ENCODE results near the gene HTRA2. TPM values are rescaled to one million over a fixed set of nuclear protein-coding genes. Genes with fewer than 3 reads are reported as not detected.

Gene HTRA2
- total and polyA plus RNA-seq, 4 donors = 13.3 to 81.8 (median 18.5) TPM

DNA sequence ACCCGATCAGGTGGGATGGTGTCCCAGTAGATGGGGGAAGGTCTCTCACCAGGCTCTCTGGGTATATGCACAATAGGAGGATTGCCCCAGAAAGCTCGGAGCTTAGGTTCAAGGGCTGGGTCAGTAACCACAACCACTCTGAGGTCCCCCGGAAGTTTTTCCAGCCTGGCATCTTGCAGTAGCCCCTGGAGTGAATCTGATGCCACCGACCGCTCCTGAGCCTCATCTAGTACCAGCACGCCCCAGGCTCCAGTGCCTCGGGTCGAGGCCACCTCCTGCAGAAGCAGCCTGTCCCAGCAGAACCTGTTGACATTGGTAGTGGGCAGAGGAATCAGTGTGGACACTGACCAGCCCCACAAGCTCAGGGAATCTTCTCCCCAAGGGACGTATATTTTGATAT lies 5.7 kb upstream of the HTRA2 start:
- peaks cover 9 to 20% (median 17%) of the 10 kb centered on the region in 4 donors for H3K36me3 ChIP-seq (ENCODE audit: control insufficient read depth in 4 of 4, insufficient read depth in 3 of 4, low read depth in 1 of 4, low read length in 3 of 4)
- no peak for TF ChIP-seq RXRA (IDR thresholded peaks at IDR 0.05)
- H3K27ac ChIP-seq (ENCODE audit: low read depth in 1 of 2, low read length in 2 of 2) = no peak overlapping the region
- peaks cover 6 to 14% (median 11%) of the 10 kb centered on the region in 4 donors for H3K4me1 ChIP-seq (ENCODE audit: control insufficient read depth in 4 of 4, insufficient read depth in 4 of 4, low read length in 3 of 4)
- H3K9me3 ChIP-seq (ENCODE audit: control insufficient read depth in 4 of 4, low read length in 3 of 4) = no peaks in the 10 kb centered on the region
- H3K4me3 ChIP-seq (ENCODE audit: low read depth in 1 of 3, low read length in 3 of 3) = no peak overlapping the region
- DNase-seq (ENCODE audit: low spot score) = no peak
- no peak overlapping the region for H3K9ac ChIP-seq (ENCODE audit: low read depth in 1 of 2, low read length in 2 of 2)
- peaks cover 0 to 3% (median 0%) of the 10 kb centered on the region in 4 donors for H3K27me3 ChIP-seq (ENCODE audit: control insufficient read depth in 4 of 4, insufficient read depth in 4 of 4, low read length in 3 of 4)
- 89% methylated on average over 9 of the region's 9 CpGs for WGBS

DNA sequence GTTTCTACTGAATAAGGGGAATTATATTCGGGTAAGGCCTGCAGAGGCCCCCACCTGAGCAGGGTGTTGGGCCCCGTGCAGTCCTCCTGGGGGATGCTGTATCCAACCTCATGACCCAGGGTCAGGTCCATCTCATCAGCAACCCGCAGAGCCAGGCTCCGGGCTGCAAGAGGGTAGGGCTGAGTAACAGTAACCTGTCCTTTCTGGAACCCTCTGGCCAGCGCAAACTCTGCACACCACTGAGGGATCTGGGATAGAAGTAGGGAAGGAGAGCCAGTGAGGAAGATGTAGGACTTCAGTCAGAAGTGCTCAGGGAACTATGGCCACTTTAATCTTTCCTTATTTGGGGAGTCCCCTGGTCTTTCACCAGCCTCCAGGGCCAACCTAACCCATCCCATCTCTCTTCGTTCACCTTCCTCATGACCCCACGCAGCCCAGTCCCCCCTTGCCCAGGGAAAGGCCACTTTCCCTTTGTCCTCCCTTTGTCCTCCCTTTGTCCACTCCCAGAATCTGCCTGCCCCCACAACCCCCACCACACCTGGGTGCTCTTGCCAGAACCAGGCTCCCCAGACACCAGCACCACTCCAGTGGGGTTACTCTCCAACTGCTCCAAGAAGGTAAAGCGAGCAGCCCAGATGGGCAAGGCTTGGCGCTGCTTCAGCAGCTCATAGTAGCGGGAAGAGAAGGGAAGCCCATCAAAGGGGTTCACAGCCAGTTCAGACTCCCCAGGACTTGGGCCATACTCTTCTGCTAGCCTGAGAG lies 4.6 kb upstream of the HTRA2 start:
- Histone ChIP-seq H3K4me3 (ENCODE audit: low read depth in 1 of 3, low read length in 3 of 3) (no peak overlapping the region), H3K27me3 (ENCODE audit: control insufficient read depth in 4 of 4, insufficient read depth in 4 of 4, low read length in 3 of 4) (peaks cover 0 to 1% (median 0%) of the 10 kb centered on the region in 4 donors), H3K9ac (ENCODE audit: low read depth in 1 of 2, low read length in 2 of 2) (no peak overlapping the region), H3K36me3 (ENCODE audit: control insufficient read depth in 4 of 4, insufficient read depth in 3 of 4, low read depth in 1 of 4, low read length in 3 of 4) (peaks cover 9 to 20% (median 17%) of the 10 kb centered on the region in 4 donors), H3K9me3 (ENCODE audit: control insufficient read depth in 4 of 4, low read length in 3 of 4) (no peaks in the 10 kb centered on the region), H3K4me1 (ENCODE audit: control insufficient read depth in 4 of 4, insufficient read depth in 4 of 4, low read length in 3 of 4) (peaks cover 6 to 16% (median 11%) of the 10 kb centered on the region in 4 donors), H3K27ac (ENCODE audit: low read depth in 1 of 2, low read length in 2 of 2) (no peak overlapping the region)
- DNase-seq (ENCODE audit: low spot score) = no peak
- TF ChIP-seq EGR1 (IDR thresholded peaks at IDR 0.05; ENCODE audit: low read depth in 2 of 2) (no peak), YY1 (IDR thresholded peaks at IDR 0.05) (no peak), SP1 (IDR thresholded peaks at IDR 0.05) (no peak), JUND (IDR thresholded peaks at IDR 0.05) (no peak), RAD21 (IDR thresholded peaks at IDR 0.05) (no peak), GABPA (IDR thresholded peaks at IDR 0.05 in 1 of 2, conservative IDR thresholded peaks at IDR 0.05 in 1 of 2) (no peak), TAF1 (conservative IDR thresholded peaks at IDR 0.05) (no peak), FOXA2 (IDR thresholded peaks at IDR 0.05) (no peak), RXRA (IDR thresholded peaks at IDR 0.05) (no peak), HNF4A (conservative IDR thresholded peaks at IDR 0.05) (no peak), HNF4G (IDR thresholded peaks at IDR 0.05) (no peak), ZBTB33 (IDR thresholded peaks at IDR 0.05) (no peak), FOXA1 (IDR thresholded peaks at IDR 0.05) (no peak), NR2F2 (IDR thresholded peaks at IDR 0.05) (no peak), ATF3 (IDR thresholded peaks at IDR 0.05) (no peak)
- TF ChIP-seq, protein P1, sequence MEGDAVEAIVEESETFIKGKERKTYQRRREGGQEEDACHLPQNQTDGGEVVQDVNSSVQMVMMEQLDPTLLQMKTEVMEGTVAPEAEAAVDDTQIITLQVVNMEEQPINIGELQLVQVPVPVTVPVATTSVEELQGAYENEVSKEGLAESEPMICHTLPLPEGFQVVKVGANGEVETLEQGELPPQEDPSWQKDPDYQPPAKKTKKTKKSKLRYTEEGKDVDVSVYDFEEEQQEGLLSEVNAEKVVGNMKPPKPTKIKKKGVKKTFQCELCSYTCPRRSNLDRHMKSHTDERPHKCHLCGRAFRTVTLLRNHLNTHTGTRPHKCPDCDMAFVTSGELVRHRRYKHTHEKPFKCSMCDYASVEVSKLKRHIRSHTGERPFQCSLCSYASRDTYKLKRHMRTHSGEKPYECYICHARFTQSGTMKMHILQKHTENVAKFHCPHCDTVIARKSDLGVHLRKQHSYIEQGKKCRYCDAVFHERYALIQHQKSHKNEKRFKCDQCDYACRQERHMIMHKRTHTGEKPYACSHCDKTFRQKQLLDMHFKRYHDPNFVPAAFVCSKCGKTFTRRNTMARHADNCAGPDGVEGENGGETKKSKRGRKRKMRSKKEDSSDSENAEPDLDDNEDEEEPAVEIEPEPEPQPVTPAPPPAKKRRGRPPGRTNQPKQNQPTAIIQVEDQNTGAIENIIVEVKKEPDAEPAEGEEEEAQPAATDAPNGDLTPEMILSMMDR (IDR thresholded peaks at IDR 0.05; ENCODE audit: low read depth, low read length, missing input control) = no peak
- TF ChIP-seq, protein P2, sequence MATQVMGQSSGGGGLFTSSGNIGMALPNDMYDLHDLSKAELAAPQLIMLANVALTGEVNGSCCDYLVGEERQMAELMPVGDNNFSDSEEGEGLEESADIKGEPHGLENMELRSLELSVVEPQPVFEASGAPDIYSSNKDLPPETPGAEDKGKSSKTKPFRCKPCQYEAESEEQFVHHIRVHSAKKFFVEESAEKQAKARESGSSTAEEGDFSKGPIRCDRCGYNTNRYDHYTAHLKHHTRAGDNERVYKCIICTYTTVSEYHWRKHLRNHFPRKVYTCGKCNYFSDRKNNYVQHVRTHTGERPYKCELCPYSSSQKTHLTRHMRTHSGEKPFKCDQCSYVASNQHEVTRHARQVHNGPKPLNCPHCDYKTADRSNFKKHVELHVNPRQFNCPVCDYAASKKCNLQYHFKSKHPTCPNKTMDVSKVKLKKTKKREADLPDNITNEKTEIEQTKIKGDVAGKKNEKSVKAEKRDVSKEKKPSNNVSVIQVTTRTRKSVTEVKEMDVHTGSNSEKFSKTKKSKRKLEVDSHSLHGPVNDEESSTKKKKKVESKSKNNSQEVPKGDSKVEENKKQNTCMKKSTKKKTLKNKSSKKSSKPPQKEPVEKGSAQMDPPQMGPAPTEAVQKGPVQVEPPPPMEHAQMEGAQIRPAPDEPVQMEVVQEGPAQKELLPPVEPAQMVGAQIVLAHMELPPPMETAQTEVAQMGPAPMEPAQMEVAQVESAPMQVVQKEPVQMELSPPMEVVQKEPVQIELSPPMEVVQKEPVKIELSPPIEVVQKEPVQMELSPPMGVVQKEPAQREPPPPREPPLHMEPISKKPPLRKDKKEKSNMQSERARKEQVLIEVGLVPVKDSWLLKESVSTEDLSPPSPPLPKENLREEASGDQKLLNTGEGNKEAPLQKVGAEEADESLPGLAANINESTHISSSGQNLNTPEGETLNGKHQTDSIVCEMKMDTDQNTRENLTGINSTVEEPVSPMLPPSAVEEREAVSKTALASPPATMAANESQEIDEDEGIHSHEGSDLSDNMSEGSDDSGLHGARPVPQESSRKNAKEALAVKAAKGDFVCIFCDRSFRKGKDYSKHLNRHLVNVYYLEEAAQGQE (IDR thresholded peaks at IDR 0.05) = no peak
- 95% methylated on average over 10 of the region's 10 CpGs for WGBS

Measured in liver (tissue), 9 donors.